HG02610 (cell line): Measurements from ENCODE around the gene MARVELD1.
"Not testable (repeated sequence)": the region's sequence is repeated elsewhere in the genome, so short reads cannot be mapped to it uniquely, and the experiment has no call there.

Experiments used
- ATAC-seq: cut with Tn5 transposase; IDR thresholded peaks from one replicate; pipeline ENCODE4 v1.9.1; 2021; ENCODE audit warnings: mild to moderate bottlenecking, moderate library complexity; ENCODE audit not compliant: unreplicated experiment

The MARVELD1 gene

GRCh38 chr10:97689559-97690020, 23.9 kb upstream of the MARVELD1 start:
- ATAC-seq, result no peak

GRCh38 chr10:97690133-97690532, 23.4 kb upstream of the MARVELD1 start:
- no peak for ATAC-seq

GRCh38 chr10:97698072-97698655, 15.4 kb upstream of the MARVELD1 start:
- ATAC-seq, result not testable (repeated sequence)

- ATAC-seq, result no peak
Measured at GRCh38 chr10:97701438-97702069, 12.0 kb upstream of the MARVELD1 start.

GRCh38 chr10:97703398-97704067, 10.0 kb upstream of the MARVELD1 start:
- no peak for ATAC-seq

GRCh38 chr10:97704341-97704740, 9.2 kb upstream of the MARVELD1 start:
- no peak for ATAC-seq

- ATAC-seq, result no peak
Measured at GRCh38 chr10:97705006-97705670, 8.4 kb upstream of the MARVELD1 start.

- no peak for ATAC-seq
Measured at GRCh38 chr10:97707134-97707861, 6.2 kb upstream of the MARVELD1 start.

GRCh38 chr10:97708167-97708566, 5.4 kb upstream of the MARVELD1 start:
- ATAC-seq, result no peak

GRCh38 chr10:97708976-97709946, 4.3 kb upstream of the MARVELD1 start:
- ATAC-seq, result no peak

- ATAC-seq, result no peak
Measured at GRCh38 chr10:97711640-97712572, 1.6 kb upstream of the MARVELD1 start.

- ATAC-seq, result peak; percentile 59
Measured at GRCh38 chr10:97713826-97714400, 383 bp downstream of the MARVELD1 start.

GRCh38 chr10:97714401-97715258, 1.1 kb downstream of the MARVELD1 start:
- ATAC-seq, result peak; percentile 28

GRCh38 chr10:97715259-97715874, 1.8 kb downstream of the MARVELD1 start:
- ATAC-seq, result no peak

- ATAC-seq, result no peak
Measured at GRCh38 chr10:97717627-97718026, 4.1 kb downstream of the MARVELD1 start.

GRCh38 chr10:97718178-97718577, 4.6 kb downstream of the MARVELD1 start:
- ATAC-seq, result no peak

GRCh38 chr10:97718659-97719142, 5.2 kb downstream of the MARVELD1 start:
- ATAC-seq, result no peak
